ENCODE results near the gene MTUS2. TPM values are rescaled to one million over a fixed set of nuclear protein-coding genes. Genes with fewer than 3 reads are reported as not detected.

MTUS2 gene
- total and polyA plus RNA-seq, 2 experiments from 2014 or later = 3.0 to 4.3 TPM

- H3K79me2 ChIP-seq = no peaks in the 10 kb centered on the region
- TF ChIP-seq CTCF (IDR thresholded peaks at IDR 0.05; ENCODE audit: poor library complexity) (no peak), EZH2 (IDR thresholded peaks at IDR 0.05; ENCODE audit: borderline replicate concordance) (no peak), EZH2phosphoT487 (IDR thresholded peaks at IDR 0.05; ENCODE audit: low read depth, severe bottlenecking, unreplicated experiment) (no peak)
- no peaks in the 10 kb centered on the region for H3K27me3 ChIP-seq
- H3K36me3 ChIP-seq (replicated peaks; ENCODE audit: insufficient read depth, low read depth) = no peaks in the 10 kb centered on the region
- H3K4me2 ChIP-seq = no peak overlapping the region
- no peaks in the 10 kb centered on the region for H3K4me1 ChIP-seq (ENCODE audit: insufficient read depth)
- no peak overlapping the region for H3K27ac ChIP-seq
- no peaks in the 10 kb centered on the region for H3K9me2 ChIP-seq (replicated peaks; ENCODE audit: insufficient read depth)
- no peak for DNase-seq (ENCODE audit: low spot score)
- H4K20me1 ChIP-seq (ENCODE audit: insufficient read depth, poor library complexity, severe bottlenecking) = no peaks in the 10 kb centered on the region
- no peak overlapping the region for H3K4me3 ChIP-seq
- H2AFZ ChIP-seq = no peak overlapping the region
- WGBS (ENCODE audit: low lambda C conversion rate, missing lambda C conversion rate) = 82% methylated on average over 2 of the region's 2 CpGs
- no peaks in the 10 kb centered on the region for H3K9me3 ChIP-seq (ENCODE audit: low read depth)
These were observed 122.8 kb downstream of the MTUS2 start for GRCh38 chr13:28942906-28943305.

- no peak for TF ChIP-seq EZH2phosphoT487 (IDR thresholded peaks at IDR 0.05; ENCODE audit: low read depth, severe bottlenecking, unreplicated experiment)
- TF ChIP-seq EZH2 (IDR thresholded peaks at IDR 0.05; ENCODE audit: borderline replicate concordance) = no peak
- no peak for TF ChIP-seq CTCF (IDR thresholded peaks at IDR 0.05; ENCODE audit: poor library complexity)
- 77% methylated on average over 4 of the region's 4 CpGs for WGBS (ENCODE audit: low lambda C conversion rate, missing lambda C conversion rate)
- H4K20me1 ChIP-seq (ENCODE audit: insufficient read depth, poor library complexity, severe bottlenecking) = no peaks in the 10 kb centered on the region
These were observed 133.7 kb downstream of the MTUS2 start for GRCh38 chr13:28953714-28954418.

GRCh38 chr13:28954419-28954725, 134.2 kb downstream of the MTUS2 start:
- DNase-seq (ENCODE audit: low spot score) = no peak
- 81% methylated on average over 5 of the region's 5 CpGs for WGBS (ENCODE audit: low lambda C conversion rate, missing lambda C conversion rate)
- TF ChIP-seq EZH2 (IDR thresholded peaks at IDR 0.05; ENCODE audit: borderline replicate concordance) (no peak), CTCF (IDR thresholded peaks at IDR 0.05; ENCODE audit: poor library complexity) (no peak), EZH2phosphoT487 (IDR thresholded peaks at IDR 0.05; ENCODE audit: low read depth, severe bottlenecking, unreplicated experiment) (no peak)

More at GRCh38 chr13:28953714-28954418, 133.7 kb downstream of the MTUS2 start:
- H3K27ac ChIP-seq = no peak overlapping the region
- H3K9me3 ChIP-seq (ENCODE audit: low read depth) = no peaks in the 10 kb centered on the region
- no peaks in the 10 kb centered on the region for H3K27me3 ChIP-seq
- no peaks in the 10 kb centered on the region for H3K36me3 ChIP-seq (replicated peaks; ENCODE audit: insufficient read depth, low read depth)
- no peaks in the 10 kb centered on the region for H3K79me2 ChIP-seq
- H3K4me3 ChIP-seq = no peak overlapping the region
- DNase-seq (ENCODE audit: low spot score) = no peak
- H3K4me2 ChIP-seq = no peak overlapping the region
- no peak overlapping the region for H2AFZ ChIP-seq
- no peaks in the 10 kb centered on the region for H3K4me1 ChIP-seq (ENCODE audit: insufficient read depth)
- H3K9me2 ChIP-seq (replicated peaks; ENCODE audit: insufficient read depth) = no peaks in the 10 kb centered on the region

More at GRCh38 chr13:28954419-28954725, 134.2 kb downstream of the MTUS2 start:
- Histone ChIP-seq H3K4me1 (ENCODE audit: insufficient read depth) (no peaks in the 10 kb centered on the region), H3K27me3 (no peaks in the 10 kb centered on the region), H4K20me1 (ENCODE audit: insufficient read depth, poor library complexity, severe bottlenecking) (no peaks in the 10 kb centered on the region), H3K4me3 (no peak overlapping the region), H3K9me2 (replicated peaks; ENCODE audit: insufficient read depth) (no peaks in the 10 kb centered on the region), H3K9me3 (ENCODE audit: low read depth) (no peaks in the 10 kb centered on the region), H3K36me3 (replicated peaks; ENCODE audit: insufficient read depth, low read depth) (no peaks in the 10 kb centered on the region), H3K4me2 (no peak overlapping the region), H3K27ac (no peak overlapping the region), H2AFZ (no peak overlapping the region), H3K79me2 (no peaks in the 10 kb centered on the region)

Measured in hepatocyte (in vitro differentiated cells).